ENCODE measurements around the gene KPNA6. TPM values are rescaled to one million over a fixed set of nuclear protein-coding genes. Genes with fewer than 3 reads are reported as not detected.

The KPNA6 gene
- total RNA-seq, 1 experiment from 2014 or later = 38.6 TPM

DNA sequence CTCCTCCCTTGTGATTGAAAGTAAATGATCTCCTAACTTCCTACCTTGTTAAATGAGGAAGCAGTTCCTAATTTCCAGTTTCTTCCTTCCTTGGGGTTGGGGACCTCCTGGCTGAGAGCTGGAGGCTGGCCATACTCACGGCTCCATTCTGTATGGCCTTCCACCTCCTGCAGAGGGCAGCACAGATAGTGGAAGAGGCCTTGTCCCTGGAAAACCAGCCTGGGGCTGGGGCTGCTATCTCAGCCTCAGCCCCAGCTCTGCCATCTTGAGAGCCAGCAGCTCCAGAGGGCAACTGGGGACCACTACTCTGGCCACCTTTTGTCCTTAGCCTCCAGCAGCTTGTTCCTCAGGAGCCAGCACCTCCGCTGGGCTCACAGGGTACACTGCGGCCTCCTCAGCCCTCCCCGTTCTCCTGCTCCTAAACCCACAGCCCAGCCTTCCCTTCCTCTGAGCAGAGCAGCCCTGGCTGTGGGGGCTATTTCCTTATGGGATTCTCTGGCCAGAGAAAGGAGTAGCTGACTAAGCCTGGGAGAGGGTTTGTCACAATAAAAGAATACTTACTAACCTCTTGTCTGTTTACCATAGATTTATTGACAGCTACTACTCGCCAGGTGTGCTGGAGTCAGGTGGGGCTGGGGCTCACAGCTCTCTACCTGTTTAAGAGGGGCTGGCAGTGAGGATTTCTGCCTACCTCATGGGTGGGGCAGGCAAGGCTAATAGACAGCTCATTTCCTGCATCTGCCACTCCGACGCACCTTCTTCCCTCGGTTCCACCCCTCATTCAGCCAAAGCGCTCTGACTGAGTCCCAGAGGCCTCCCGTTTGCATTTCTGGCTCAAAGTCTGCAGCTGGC lies 108.0 kb downstream of the KPNA6 start:
- Histone ChIP-seq H3K9me3 (no peaks in the 10 kb centered on the region), H3K4me3 (no peak overlapping the region), H3K36me3 (peaks cover 24% of the 10 kb centered on the region), H3K27me3 (no peaks in the 10 kb centered on the region)
- peak; percentile 56 for DNase-seq

DNA sequence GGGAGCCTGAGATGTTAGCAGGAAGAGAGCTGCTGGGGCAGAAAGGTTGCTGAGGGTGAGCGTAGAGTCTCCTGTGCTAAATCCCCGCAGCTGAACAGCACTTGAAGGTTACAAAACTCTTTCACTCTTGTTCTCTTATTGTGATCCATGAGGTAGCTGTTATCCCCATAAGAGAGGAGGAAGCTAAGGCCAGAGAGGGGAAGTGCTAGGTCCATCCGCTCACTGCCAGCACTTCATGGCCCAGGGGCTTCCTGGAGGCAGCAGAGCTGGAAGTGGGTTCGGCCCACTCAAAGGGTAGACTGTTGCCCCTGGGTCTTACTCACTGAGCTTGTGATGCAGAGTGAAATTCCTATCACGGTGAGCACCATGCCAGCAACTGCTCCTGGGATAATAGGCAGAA lies 108.7 kb downstream of the KPNA6 start:
- Histone ChIP-seq H3K4me3 (no peak overlapping the region), H3K36me3 (peaks cover 24% of the 10 kb centered on the region), H3K9me3 (no peaks in the 10 kb centered on the region), H3K27me3 (no peaks in the 10 kb centered on the region)
- DNase-seq = no peak

DNA sequence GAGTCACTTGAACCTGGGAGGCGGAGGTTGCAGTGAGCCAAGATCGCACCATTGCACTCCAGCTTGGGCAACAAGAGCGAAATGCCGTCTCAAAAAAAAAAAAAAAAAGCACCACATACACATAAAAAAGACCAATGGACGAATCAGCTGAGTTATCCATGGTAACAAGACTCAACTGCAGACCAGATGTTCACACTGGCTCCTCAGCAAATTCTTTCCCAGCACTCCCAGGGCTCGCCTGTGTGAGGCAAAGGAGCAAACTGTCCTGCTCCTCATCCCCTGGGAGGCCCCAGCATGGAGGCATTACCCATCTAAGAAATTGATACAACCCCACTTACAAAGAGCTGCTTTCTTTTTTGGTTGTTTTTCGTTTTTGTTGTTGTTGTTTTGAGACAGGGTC lies 111.2 kb downstream of the KPNA6 start:
- Histone ChIP-seq H3K36me3 (peaks cover 41% of the 10 kb centered on the region), H3K27me3 (no peaks in the 10 kb centered on the region), H3K9me3 (no peaks in the 10 kb centered on the region), H3K4me3 (no peak overlapping the region)
- DNase-seq = no peak

DNA sequence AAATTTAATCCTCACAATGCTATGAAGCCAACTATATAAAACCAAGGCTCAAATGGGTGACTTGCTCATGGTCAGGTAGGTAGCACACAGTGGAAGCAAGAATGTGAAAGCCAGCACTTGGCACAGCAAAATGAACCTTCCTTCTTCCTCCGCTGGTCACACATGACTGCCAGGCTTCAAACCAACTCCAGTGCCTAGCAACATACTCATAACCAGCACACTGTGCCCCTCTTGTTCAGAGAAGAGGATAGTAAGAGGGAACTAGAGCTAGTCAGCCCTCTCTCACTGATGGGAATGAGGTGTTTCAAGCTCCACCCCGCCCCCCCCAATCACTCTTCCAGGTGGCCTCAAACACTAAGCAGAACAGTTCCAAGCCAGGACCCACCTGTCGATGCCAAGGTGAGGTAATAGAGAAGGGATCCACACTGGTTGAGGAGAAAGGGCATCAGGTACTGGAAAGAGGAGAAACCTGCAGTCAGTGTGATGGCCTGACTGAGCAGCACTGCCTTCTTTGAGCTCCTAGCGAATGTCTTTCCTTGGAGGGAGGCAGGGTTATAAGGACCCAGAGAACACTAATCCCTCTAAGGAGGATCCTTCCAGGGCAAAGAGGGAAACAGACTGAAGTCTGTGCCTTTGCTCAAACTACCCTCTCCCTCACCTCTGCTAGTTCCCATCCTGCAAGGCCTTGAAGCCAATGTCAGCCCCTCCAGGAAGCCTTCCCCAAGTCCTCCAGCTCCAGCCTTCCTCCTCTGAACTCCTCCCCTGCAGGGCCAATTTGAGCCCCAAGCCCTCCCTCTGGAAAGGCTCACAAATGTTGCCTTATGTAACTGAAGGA lies 113.1 kb downstream of the KPNA6 start:
- peaks cover 54% of the 10 kb centered on the region for H3K36me3 ChIP-seq
- DNase-seq = no peak
- H3K4me3 ChIP-seq = peak overlapping the region; percentile 98
- no peaks in the 10 kb centered on the region for H3K9me3 ChIP-seq
- no peaks in the 10 kb centered on the region for H3K27me3 ChIP-seq

DNA sequence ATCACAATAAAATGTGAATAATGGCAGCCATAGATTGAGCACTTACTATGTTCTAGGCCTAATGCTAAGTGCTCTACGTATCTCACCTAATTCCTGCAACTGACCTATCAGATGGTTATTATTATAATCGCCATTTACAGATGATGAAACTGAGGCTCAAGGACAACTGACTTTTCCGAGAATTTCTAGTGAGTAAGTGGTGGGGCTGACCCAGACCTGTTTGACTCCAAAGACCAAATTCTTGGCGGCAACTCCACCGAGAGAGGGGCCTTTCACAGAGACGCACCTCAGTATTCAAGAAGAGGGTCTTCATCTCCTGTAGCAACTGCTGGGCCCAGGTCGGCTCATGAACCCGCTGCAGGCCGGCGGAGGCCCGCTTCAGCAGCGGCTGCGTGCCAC lies 113.7 kb downstream of the KPNA6 start:
- H3K9me3 ChIP-seq = no peaks in the 10 kb centered on the region
- no peak for DNase-seq
- H3K4me3 ChIP-seq = peak overlapping the region; percentile 98
- H3K36me3 ChIP-seq = peaks cover 58% of the 10 kb centered on the region
- H3K27me3 ChIP-seq = no peaks in the 10 kb centered on the region

DNA sequence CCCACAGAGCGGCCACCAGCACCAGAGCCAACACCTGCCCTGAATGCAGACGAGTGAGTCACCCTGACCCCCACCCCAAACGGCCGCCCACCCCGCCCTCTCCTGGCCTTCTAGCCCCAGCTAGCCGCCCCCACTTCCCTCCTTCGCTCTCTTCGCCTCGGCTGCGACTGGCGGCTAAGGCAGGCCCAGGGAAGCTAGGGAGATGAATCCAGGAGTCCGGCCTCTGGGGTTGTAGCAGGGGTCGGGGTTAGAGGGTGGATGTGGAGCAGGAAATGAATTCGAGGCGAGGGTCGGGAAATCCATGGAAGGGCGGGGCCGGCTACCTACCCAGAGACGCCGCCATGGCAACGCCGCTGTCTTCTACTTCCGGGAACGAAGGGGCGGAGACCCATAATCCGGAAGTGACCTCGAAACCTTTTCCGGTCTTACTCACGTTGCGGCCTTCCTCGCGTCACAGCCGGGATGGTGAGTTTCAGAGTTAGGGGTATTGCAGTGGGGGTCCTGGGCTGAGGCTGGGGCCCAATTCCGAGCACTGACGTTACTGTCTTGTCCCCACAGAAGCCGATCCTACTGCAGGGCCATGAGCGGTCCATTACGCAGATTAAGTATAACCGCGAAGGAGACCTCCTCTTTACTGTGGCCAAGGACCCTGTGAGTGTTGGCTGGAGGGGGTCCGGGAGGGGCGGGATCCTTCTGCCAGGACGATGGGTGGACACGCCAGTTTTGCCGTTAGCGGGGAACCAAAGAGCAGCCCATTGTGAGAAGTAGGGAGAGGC lies 114.3 kb downstream of the KPNA6 start, which contains the start of the genes EIF3I and TMEM234:
Gene EIF3I, plus strand, starts transcription at position 428 of the 776 bp plus-strand sequence. Its CDS starts 35 bp downstream, at position 463.
Gene TMEM234, minus strand, starts transcription at position 374 of the 776 bp plus-strand sequence. Its CDS starts 31 bp downstream, at position 343.
- peak; percentile 91 for DNase-seq
- H3K36me3 ChIP-seq = peaks cover 57% of the 10 kb centered on the region
- H3K27me3 ChIP-seq = no peaks in the 10 kb centered on the region
- peak within 1 kb of the TSS; percentile 98 for H3K4me3 ChIP-seq
- no peaks in the 10 kb centered on the region for H3K9me3 ChIP-seq

DNA sequence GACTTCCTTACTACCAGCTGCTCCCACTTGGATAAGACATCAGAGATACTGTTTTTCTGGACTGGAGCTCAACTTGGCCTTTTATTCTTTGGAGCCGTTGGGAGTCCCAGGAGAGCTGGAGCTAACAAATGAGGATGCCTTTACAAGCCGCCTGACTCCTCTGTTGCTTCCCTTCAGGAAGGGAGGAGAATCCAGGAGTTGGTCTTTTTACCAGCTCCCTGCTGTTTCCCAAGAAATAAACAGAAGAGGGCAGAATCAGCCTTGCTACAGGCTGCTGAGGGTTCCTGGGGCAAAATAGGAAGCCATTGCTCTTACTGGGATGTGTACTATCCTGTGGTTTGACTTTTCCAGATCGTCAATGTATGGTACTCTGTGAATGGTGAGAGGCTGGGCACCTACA lies 115.8 kb downstream of the KPNA6 start:
- H3K9me3 ChIP-seq = no peaks in the 10 kb centered on the region
- H3K36me3 ChIP-seq = peaks cover 65% of the 10 kb centered on the region
- no peaks in the 10 kb centered on the region for H3K27me3 ChIP-seq
- peak overlapping the region; percentile 98 for H3K4me3 ChIP-seq
- no peak for DNase-seq

DNA sequence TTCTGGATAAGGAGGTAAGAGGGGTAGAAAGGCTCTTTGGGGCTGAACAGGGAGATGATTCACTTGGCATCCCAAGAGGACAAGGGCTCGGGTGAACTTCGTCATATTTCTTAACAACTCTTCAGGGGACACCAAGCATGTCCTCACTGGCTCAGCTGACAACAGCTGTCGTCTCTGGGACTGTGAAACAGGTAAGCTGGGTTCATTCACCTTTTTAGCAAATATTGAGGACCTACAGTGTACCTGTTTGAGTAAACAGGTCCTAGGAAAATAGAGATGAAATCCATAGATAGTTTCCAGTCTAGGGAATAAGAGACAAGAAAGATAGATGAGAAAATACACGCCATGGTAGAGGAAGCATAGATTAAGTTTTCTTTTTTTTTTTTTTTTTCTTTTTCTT lies 116.4 kb downstream of the KPNA6 start:
- Histone ChIP-seq H3K36me3 (peaks cover 68% of the 10 kb centered on the region), H3K9me3 (no peaks in the 10 kb centered on the region), H3K4me3 (no peak overlapping the region), H3K27me3 (no peaks in the 10 kb centered on the region)
- DNase-seq = no peak

Other genes starting within 250 kb of the KPNA6 start
- gene PTP4A2, start 169.7 kb upstream of the KPNA6 start, total RNA-seq (2014; rRNA removed; shearing (Covaris generic); ENCODE audit: low replicate concordance) = 321 and 754 TPM in 2 replicates
- 123 and 150 TPM in 2 replicates for gene KHDRBS1, start 94.2 kb upstream of the KPNA6 start, total RNA-seq (2014; rRNA removed; shearing (Covaris generic); ENCODE audit: low replicate concordance)
- 7.3 and 13.0 TPM in 2 replicates for gene TMEM39B, start 35.1 kb upstream of the KPNA6 start, total RNA-seq (2014; rRNA removed; shearing (Covaris generic); ENCODE audit: low replicate concordance)
- 78.6 and 87.6 TPM in 2 replicates for gene TXLNA, start 71.6 kb downstream of the KPNA6 start, total RNA-seq (2014; rRNA removed; shearing (Covaris generic); ENCODE audit: low replicate concordance)
- 1.5 TPM in 1 of 2 replicates, not detected in the other for gene CCDC28B, start 92.5 kb downstream of the KPNA6 start, total RNA-seq (2014; rRNA removed; shearing (Covaris generic); ENCODE audit: low replicate concordance)
- gene IQCC, start 97.6 kb downstream of the KPNA6 start, total RNA-seq (2014; rRNA removed; shearing (Covaris generic); ENCODE audit: low replicate concordance) = 1.4 and 3.8 TPM in 2 replicates
- gene DCDC2B, start 101.0 kb downstream of the KPNA6 start, total RNA-seq (2014; rRNA removed; shearing (Covaris generic); ENCODE audit: low replicate concordance) = not detected in 2 replicates
- gene TMEM234, start 114.3 kb downstream of the KPNA6 start, total RNA-seq (2014; rRNA removed; shearing (Covaris generic); ENCODE audit: low replicate concordance) = 12.2 and 14.5 TPM in 2 replicates
- 515 and 870 TPM in 2 replicates for gene EIF3I, start 114.4 kb downstream of the KPNA6 start, total RNA-seq (2014; rRNA removed; shearing (Covaris generic); ENCODE audit: low replicate concordance)
- 0.30 TPM in 1 of 2 replicates, not detected in the other for gene FAM167B, start 139.2 kb downstream of the KPNA6 start, total RNA-seq (2014; rRNA removed; shearing (Covaris generic); ENCODE audit: low replicate concordance)
- not detected in 2 replicates for gene LCK, start 143.2 kb downstream of the KPNA6 start, total RNA-seq (2014; rRNA removed; shearing (Covaris generic); ENCODE audit: low replicate concordance)
- 88.0 and 98.3 TPM in 2 replicates for gene HDAC1, start 184.0 kb downstream of the KPNA6 start, total RNA-seq (2014; rRNA removed; shearing (Covaris generic); ENCODE audit: low replicate concordance)
- gene MARCKSL1, start 228.2 kb downstream of the KPNA6 start, total RNA-seq (2014; rRNA removed; shearing (Covaris generic); ENCODE audit: low replicate concordance) = 12.6 and 19.1 TPM in 2 replicates